H9 (cell line): Measurements from ENCODE around the gene TOMT. TPM values are rescaled to one million over a fixed set of nuclear protein-coding genes. Genes with fewer than 3 reads are reported as not detected.

ENCODE experiments used
- DNase-seq: peaks from one replicate; pipeline ENCODE4 v3.0.0-alpha.2; 2017
- H2AFZ ChIP-seq: one replicate; pipeline ENCODE4 v1.6.1; 2013; ENCODE audit warnings: mild to moderate bottlenecking, low read length, control low read depth, moderate library complexity
- H2AK5ac ChIP-seq: 2 replicates; pipeline ENCODE4 v1.6.1; 2013; ENCODE audit warnings: low read length, control low read depth, mixed read lengths; ENCODE audit not compliant: insufficient read length
- H2BK120ac ChIP-seq: one replicate; pipeline ENCODE4 v1.6.1; 2013; ENCODE audit warnings: low read depth, mild to moderate bottlenecking, low read length, control low read depth, inconsistent platforms; ENCODE audit not compliant: poor library complexity, severe bottlenecking
- H2BK12ac ChIP-seq: 2 replicates; pipeline ENCODE4 v1.6.1; 2013; ENCODE audit warnings: low read length, control low read depth, mixed read lengths, low read depth; ENCODE audit not compliant: insufficient read length
- H2BK15ac ChIP-seq: 2 replicates; pipeline ENCODE4 v1.6.1; 2013; ENCODE audit warnings: low read depth, low read length, control low read depth
- H2BK20ac ChIP-seq: one replicate; pipeline ENCODE4 v1.6.1; 2013; ENCODE audit warnings: low read depth, mild to moderate bottlenecking, low read length, control low read depth, inconsistent platforms; ENCODE audit not compliant: poor library complexity, severe bottlenecking
- H2BK5ac ChIP-seq: 2 replicates; pipeline ENCODE4 v1.6.1; 2013; ENCODE audit warnings: low read length, control low read depth, mixed read lengths; ENCODE audit not compliant: insufficient read length
- H3K14ac ChIP-seq: 2 replicates; pipeline ENCODE4 v1.6.1; 2013; ENCODE audit warnings: low read length, control low read depth; ENCODE audit not compliant: insufficient read depth
- H3K18ac ChIP-seq: 2 replicates; pipeline ENCODE4 v1.6.1; 2013; ENCODE audit warnings: low read depth, mild to moderate bottlenecking, mixed read lengths, low read length, control low read depth; ENCODE audit not compliant: insufficient read length
- H3K23ac ChIP-seq: 2 replicates; pipeline ENCODE4 v1.6.1; 2013; ENCODE audit warnings: low read length, control low read depth, mixed read lengths, low read depth; ENCODE audit not compliant: insufficient read length
- H3K23me2 ChIP-seq: 2 replicates; pipeline ENCODE4 v1.6.1; 2013; ENCODE audit warnings: low read depth, mild to moderate bottlenecking, mixed read lengths, low read length, control low read depth; ENCODE audit not compliant: insufficient read length, poor library complexity, severe bottlenecking
- H3K27ac ChIP-seq: 2 replicates; pipeline ENCODE4 v1.5.1; 2013; ENCODE audit warnings: low read length, control low read depth, mixed read lengths, low read depth; ENCODE audit not compliant: insufficient read length
- H3K27me3 ChIP-seq: 2 replicates; pipeline ENCODE4 v1.6.1; 2013; ENCODE audit warnings: low read length, control low read depth, inconsistent platforms; ENCODE audit not compliant: insufficient read depth
- H3K4ac ChIP-seq: 2 replicates; pipeline ENCODE4 v1.6.1; 2013; ENCODE audit warnings: low read depth, mild to moderate bottlenecking, control low read depth, inconsistent platforms, low read length, moderate library complexity
- H3K4me1 ChIP-seq: 2 replicates; pipeline ENCODE4 v1.6.1; 2013; ENCODE audit warnings: low read length, control low read depth, inconsistent platforms; ENCODE audit not compliant: insufficient read depth
- H3K4me2 ChIP-seq: 2 replicates; pipeline ENCODE4 v1.6.1; 2013; ENCODE audit warnings: low read length, control low read depth, mixed read lengths; ENCODE audit not compliant: insufficient read length, insufficient read depth
- H3K56ac ChIP-seq: 2 replicates; pipeline ENCODE4 v1.6.1; 2013; ENCODE audit warnings: low read depth, mild to moderate bottlenecking, mixed read lengths, low read length, control low read depth; ENCODE audit not compliant: insufficient read length
- H3K79me1 ChIP-seq: 2 replicates; pipeline ENCODE4 v1.6.1; 2013; ENCODE audit warnings: low read depth, mild to moderate bottlenecking, moderate library complexity, low read length, control low read depth, inconsistent platforms; ENCODE audit not compliant: insufficient read depth, poor library complexity, severe bottlenecking
- H3K79me2 ChIP-seq: 2 replicates; pipeline ENCODE4 v1.6.1; 2013; ENCODE audit warnings: low read length, control low read depth, inconsistent platforms; ENCODE audit not compliant: insufficient read depth
- H3K9ac ChIP-seq: 2 replicates; pipeline ENCODE4 v1.6.1; 2013; ENCODE audit warnings: low read length, control low read depth, mixed read lengths; ENCODE audit not compliant: insufficient read length; ENCODE audit errors: extremely low read depth
- H3K9me3 ChIP-seq: one replicate; pipeline ENCODE4 v1.6.1; 2013; ENCODE audit warnings: low read depth, low read length, inconsistent platforms; ENCODE audit not compliant: control insufficient read depth
- H3T11ph ChIP-seq: one replicate; pipeline ENCODE4 v1.6.1; 2013; ENCODE audit warnings: mild to moderate bottlenecking, low read length, control low read depth, inconsistent platforms
- H4K20me1 ChIP-seq: one replicate; pipeline ENCODE4 v1.6.1; 2013; ENCODE audit not compliant: control insufficient read depth, insufficient read length, insufficient read depth
- H4K5ac ChIP-seq: 2 replicates; pipeline ENCODE4 v1.6.1; 2013; ENCODE audit warnings: low read depth, mild to moderate bottlenecking, mixed read lengths, low read length, control low read depth; ENCODE audit not compliant: insufficient read length
- H4K8ac ChIP-seq: replicated peaks from 2 replicates; pipeline ENCODE4 v1.6.1; 2013; ENCODE audit warnings: low read length, control low read depth, mixed read lengths, low read depth; ENCODE audit not compliant: insufficient read length
- H4K91ac ChIP-seq: 2 replicates; pipeline ENCODE4 v1.6.1; 2013; ENCODE audit warnings: low read depth, mild to moderate bottlenecking, moderate library complexity, mixed read lengths, low read length, control low read depth; ENCODE audit not compliant: insufficient read length
- H3K27ac Mint-ChIP-seq, 3 experiments: 2 replicates in 2 of 3; 3 replicates in 1 of 3; pipeline ENCODE4 v1.8.0; 2020 to 2021; ENCODE audit warnings: mixed read lengths in 3 of 3, mild to moderate bottlenecking in 1 of 3, moderate library complexity in 1 of 3
- H3K27me3 Mint-ChIP-seq: 2 replicates; pipeline ENCODE4 v1.8.0; 2021; ENCODE audit warnings: low read depth, mild to moderate bottlenecking, moderate library complexity, mixed read lengths
- H3K36me3 Mint-ChIP-seq, 3 experiments: 2 replicates in 2 of 3; 3 replicates in 1 of 3; pipeline ENCODE4 v1.8.0; 2020 to 2021; ENCODE audit warnings: low read depth in 3 of 3, mixed read lengths in 3 of 3; ENCODE audit not compliant: insufficient read depth in 1 of 3
- H3K4me1 Mint-ChIP-seq, 2 experiments: 2 replicates each; pipeline ENCODE4 v1.8.0; 2020; ENCODE audit warnings: mixed read lengths in 2 of 2
- H3K4me3 Mint-ChIP-seq, 2 experiments: 2 replicates in 1 of 2; 3 replicates in 1 of 2; pipeline ENCODE4 v1.8.0; 2020 to 2021; ENCODE audit warnings: mild to moderate bottlenecking in 2 of 2, mixed read lengths in 2 of 2, moderate library complexity in 1 of 2
- H3K9me3 Mint-ChIP-seq, 2 experiments: 2 replicates in 1 of 2; 3 replicates in 1 of 2; pipeline ENCODE4 v1.8.0; 2020; ENCODE audit warnings: mild to moderate bottlenecking in 2 of 2, mixed read lengths in 2 of 2, moderate library complexity in 1 of 2
- CTCF ChIP-seq: fragments of 200-600 bp; sonication (generic); conservative IDR thresholded peaks from 3 replicates; pipeline ENCODE4 v1.8.0; 2021; ENCODE audit warnings: antibody characterized with exemption, mild to moderate bottlenecking
- WGBS: extraction: QIAGEN DNeasy Blood & Tissue Kit; methylation state at CpG from one replicate; pipeline ENCODE4 v1.1.7; 2013; ENCODE audit warnings: missing lambda C conversion rate, low lambda C conversion rate, mixed read lengths; ENCODE audit not compliant: insufficient read length; ENCODE audit errors: extremely low coverage; 5-methylcytosine and 5-hydroxymethylcytosine counted together
- total RNA-seq: library from RNA; stranded (reverse); gene quantifications from 2 replicates; pipeline ENCODE4 v1.2.1, GENCODE V29; 2021

TOMT gene
- total RNA-seq, 1 experiment from 2014 or later, result not detected

- H3K27me3 ChIP-seq, result no peaks in the 10 kb centered on the region
- H2AK5ac ChIP-seq, result no peak overlapping the region
- no peak overlapping the region for H3K9ac ChIP-seq
- H2BK5ac ChIP-seq, result no peak overlapping the region
- H3T11ph ChIP-seq, result no peak overlapping the region
- no peak overlapping the region for H4K5ac ChIP-seq
- H4K8ac ChIP-seq, result no peak overlapping the region
- no peak overlapping the region for H3K27ac ChIP-seq
- H3K9me3 ChIP-seq, result no peaks in the 10 kb centered on the region
- H3K4ac ChIP-seq, result no peak overlapping the region
- H3K27me3 Mint-ChIP-seq, result no peaks in the 10 kb centered on the region
- H3K36me3 Mint-ChIP-seq, result peaks cover 4 to 29% (median 15%) of the 10 kb centered on the region in 3 experiments
- no peak overlapping the region for H2BK120ac ChIP-seq
- no CpG with 5 or more reads among the region's 4 CpGs for WGBS
- no peak overlapping the region for H3K4me2 ChIP-seq
- no peak overlapping the region for H3K18ac ChIP-seq
- no peaks in the 10 kb centered on the region for H3K79me2 ChIP-seq
- no peak overlapping the region for H3K56ac ChIP-seq
- H3K4me1 Mint-ChIP-seq, result peaks cover 16 to 18% of the 10 kb centered on the region in 2 experiments
- H3K14ac ChIP-seq, result no peak overlapping the region
- no peaks in the 10 kb centered on the region for H3K23me2 ChIP-seq
- no peak overlapping the region for H2AFZ ChIP-seq
- H3K4me3 Mint-ChIP-seq, result peak overlapping the region in 1 of 2 experiments; percentile 17; a peak in 1 of 5 replicates
- no peak overlapping the region for H4K91ac ChIP-seq
- H2BK12ac ChIP-seq, result no peak overlapping the region
- no peak overlapping the region for H2BK15ac ChIP-seq
- no peaks in the 10 kb centered on the region; a peak in 1 of 5 replicates for H3K9me3 Mint-ChIP-seq
- no peak overlapping the region for H2BK20ac ChIP-seq
- no peaks in the 10 kb centered on the region for H4K20me1 ChIP-seq
- no peaks in the 10 kb centered on the region for H3K79me1 ChIP-seq
- no peak overlapping the region for H3K23ac ChIP-seq
- DNase-seq, result peak; percentile 85
- H3K4me1 ChIP-seq, result no peaks in the 10 kb centered on the region
- TF ChIP-seq CTCF, result peak; percentile 94
- peak overlapping the region; percentile 31 to 94 (median 36); a peak in 5 of 7 replicates for H3K27ac Mint-ChIP-seq
Measured at GRCh38 chr11:72091292-72091691, 14.4 kb upstream of the TOMT start.
